ENCODE measurements around the gene RNF121.

RNF121 gene

DNA sequence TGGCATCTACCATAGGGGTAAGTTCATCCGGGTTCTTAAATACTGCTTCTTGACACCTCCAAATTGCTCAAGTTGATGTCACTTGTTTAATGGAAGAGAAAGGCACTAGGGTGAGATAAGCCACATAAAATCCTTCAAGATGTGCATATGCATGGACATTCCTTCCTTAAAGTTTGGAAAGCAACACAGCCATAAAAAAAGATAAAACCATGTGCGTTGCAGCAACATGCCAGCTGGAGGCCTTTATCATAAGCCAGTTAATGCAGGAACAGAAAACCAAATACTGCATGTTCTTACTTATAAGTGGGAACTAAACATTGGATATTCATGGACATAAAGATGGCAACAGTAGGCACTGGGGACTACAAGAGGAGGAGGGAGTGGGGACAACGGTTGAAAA, 61.9 kb downstream of the RNF121 start:
- Mint-ChIP-seq H3K9me3 (ENCODE audit: low read depth) (no peaks in the 10 kb centered on the region), H3K4me3 (no peak overlapping the region), H3K27ac (no peak overlapping the region), H3K36me3 (peaks cover 14% of the 10 kb centered on the region), H3K4me1 (ENCODE audit: low read depth) (no peaks in the 10 kb centered on the region), H3K27me3 (no peaks in the 10 kb centered on the region)

DNA sequence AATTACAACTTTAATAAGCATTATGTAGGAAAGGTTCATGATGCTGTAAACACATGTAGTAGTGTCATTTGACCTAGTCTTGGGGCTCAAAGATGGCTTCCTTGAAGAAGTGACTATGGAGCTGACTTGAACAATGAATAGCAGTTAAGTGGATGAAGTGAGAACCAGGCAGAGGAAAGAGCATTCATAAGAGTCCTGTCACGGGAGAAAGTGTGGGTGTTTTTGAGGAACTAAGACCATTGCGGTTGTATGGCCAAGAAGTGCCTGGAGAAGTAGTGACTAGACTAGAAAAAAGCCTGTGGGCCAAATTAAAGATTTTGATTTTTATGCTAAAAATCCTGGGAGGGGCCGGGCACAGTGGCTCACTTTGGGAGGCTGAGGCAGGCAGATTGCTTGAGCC, 62.6 kb downstream of the RNF121 start:
- Mint-ChIP-seq H3K36me3 (peaks cover 10% of the 10 kb centered on the region), H3K27me3 (no peaks in the 10 kb centered on the region), H3K4me1 (ENCODE audit: low read depth) (no peaks in the 10 kb centered on the region), H3K27ac (no peak overlapping the region), H3K4me3 (no peak overlapping the region), H3K9me3 (ENCODE audit: low read depth) (no peaks in the 10 kb centered on the region)

GRCh38 chr11:71992136-71992730, 63.4 kb downstream of the RNF121 start:
- Mint-ChIP-seq H3K36me3 (peaks cover 7% of the 10 kb centered on the region), H3K4me1 (ENCODE audit: low read depth) (no peaks in the 10 kb centered on the region), H3K9me3 (ENCODE audit: low read depth) (no peaks in the 10 kb centered on the region), H3K4me3 (no peak overlapping the region), H3K27ac (no peak overlapping the region), H3K27me3 (no peaks in the 10 kb centered on the region)

GRCh38 chr11:71994786-71995185, 65.9 kb downstream of the RNF121 start:
- H3K9me3 Mint-ChIP-seq (ENCODE audit: low read depth) = no peaks in the 10 kb centered on the region
- peaks cover 8% of the 10 kb centered on the region for H3K36me3 Mint-ChIP-seq
- H3K4me3 Mint-ChIP-seq = no peak overlapping the region
- H3K27ac Mint-ChIP-seq = peak overlapping the region; percentile 25
- H3K4me1 Mint-ChIP-seq (ENCODE audit: low read depth) = peaks cover 18% of the 10 kb centered on the region
- H3K27me3 Mint-ChIP-seq = no peaks in the 10 kb centered on the region

DNA sequence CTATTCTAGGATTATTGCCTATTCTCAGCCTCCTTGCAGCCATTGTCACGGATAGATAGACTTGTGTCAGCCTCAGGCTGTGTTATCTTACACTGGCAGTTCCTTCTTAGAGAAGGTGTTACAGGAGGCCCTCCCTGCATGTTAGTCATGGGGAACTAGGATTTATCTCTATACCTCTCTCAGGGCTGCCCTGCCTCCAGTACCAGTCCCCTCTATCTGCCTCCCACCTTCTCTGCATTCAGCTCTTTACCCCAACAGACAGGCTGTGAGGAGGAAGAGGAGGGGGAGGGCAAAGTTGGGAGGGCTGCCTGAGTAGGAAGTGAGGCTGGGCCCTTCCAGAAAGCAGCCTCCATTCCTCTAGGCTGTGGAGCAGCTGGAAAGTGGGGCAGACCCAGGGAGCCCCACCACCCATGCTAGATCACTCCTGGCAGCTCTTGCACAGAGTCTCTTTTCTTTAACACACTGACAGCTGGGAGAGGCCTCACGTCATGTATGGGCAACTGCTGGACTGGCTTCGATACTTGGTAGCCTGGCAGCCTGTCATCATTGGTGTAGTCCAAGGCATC, 67.0 kb downstream of the RNF121 start:
- H3K27ac Mint-ChIP-seq = no peak overlapping the region
- H3K27me3 Mint-ChIP-seq = no peaks in the 10 kb centered on the region
- H3K4me3 Mint-ChIP-seq = no peak overlapping the region
- H3K36me3 Mint-ChIP-seq = peaks cover 8% of the 10 kb centered on the region
- H3K4me1 Mint-ChIP-seq (ENCODE audit: low read depth) = peaks cover 28% of the 10 kb centered on the region
- no peaks in the 10 kb centered on the region for H3K9me3 Mint-ChIP-seq (ENCODE audit: low read depth)

DNA sequence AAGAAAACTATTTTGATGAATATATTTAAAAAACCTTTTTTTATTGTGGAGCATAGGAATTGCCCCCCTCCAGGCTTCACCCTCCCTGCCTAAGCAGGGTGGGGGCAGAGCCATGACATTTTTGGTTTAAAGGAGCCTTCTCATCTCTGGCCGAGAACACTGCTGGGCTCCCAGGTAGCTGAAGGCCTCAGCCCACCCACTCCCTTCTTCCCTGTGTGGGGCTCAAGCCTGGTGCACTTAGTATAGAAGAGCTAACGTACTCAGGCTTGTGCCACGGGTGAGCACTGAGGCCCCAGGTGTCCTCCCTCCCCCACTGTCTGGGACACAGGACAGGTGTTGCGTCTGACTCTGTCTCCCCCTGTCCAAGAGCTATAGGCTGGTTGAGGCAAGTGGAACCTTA, 67.7 kb downstream of the RNF121 start:
- H3K36me3 Mint-ChIP-seq = peaks cover 8% of the 10 kb centered on the region
- no peaks in the 10 kb centered on the region for H3K27me3 Mint-ChIP-seq
- no peak overlapping the region for H3K4me3 Mint-ChIP-seq
- H3K4me1 Mint-ChIP-seq (ENCODE audit: low read depth) = peaks cover 28% of the 10 kb centered on the region
- no peaks in the 10 kb centered on the region for H3K9me3 Mint-ChIP-seq (ENCODE audit: low read depth)
- H3K27ac Mint-ChIP-seq = no peak overlapping the region

DNA sequence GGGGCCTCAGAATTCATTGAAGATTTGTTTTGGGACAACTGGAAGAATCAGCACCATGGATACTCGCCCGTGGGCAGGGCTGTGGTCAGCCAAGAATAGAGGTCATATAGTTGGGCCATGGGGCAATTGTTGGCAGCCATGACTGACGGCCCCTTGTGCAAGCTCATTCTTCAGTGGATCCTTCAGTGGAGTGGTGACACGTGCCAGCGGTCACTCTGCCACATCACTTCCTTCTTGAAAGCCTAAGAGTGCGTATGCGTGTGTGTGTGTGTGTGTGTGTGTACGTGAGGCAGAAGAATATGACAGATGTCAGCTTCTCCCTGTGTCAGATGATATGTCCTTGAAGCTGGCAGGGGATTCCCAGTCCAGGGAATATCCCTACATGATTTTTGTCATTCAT, 68.1 kb downstream of the RNF121 start:
- H3K4me1 Mint-ChIP-seq (ENCODE audit: low read depth) = peaks cover 29% of the 10 kb centered on the region
- no peaks in the 10 kb centered on the region for H3K27me3 Mint-ChIP-seq
- peaks cover 8% of the 10 kb centered on the region for H3K36me3 Mint-ChIP-seq
- H3K4me3 Mint-ChIP-seq = no peak overlapping the region
- peak overlapping the region; percentile 1 for H3K27ac Mint-ChIP-seq
- H3K9me3 Mint-ChIP-seq (ENCODE audit: low read depth) = no peaks in the 10 kb centered on the region

DNA sequence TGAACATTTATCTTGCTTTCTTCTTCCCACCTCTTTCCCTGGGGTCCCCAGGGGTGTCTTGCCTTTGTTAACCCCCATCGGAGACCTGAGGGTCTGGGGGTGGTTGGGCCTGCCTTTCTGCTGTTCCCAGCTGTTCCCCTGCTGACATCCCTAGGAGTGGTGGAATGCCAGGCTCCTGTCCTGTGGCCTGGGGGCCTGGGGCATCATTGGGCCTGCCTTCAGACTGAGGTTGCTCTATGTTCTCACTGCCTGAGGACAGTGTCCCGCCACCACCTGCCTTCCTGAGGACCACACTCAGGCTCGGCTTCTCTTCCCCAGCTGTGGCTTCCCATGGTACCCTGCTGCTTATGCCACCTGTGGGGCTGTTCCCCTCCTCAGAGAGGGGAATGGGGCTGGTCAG, 68.7 kb downstream of the RNF121 start:
- peaks cover 33% of the 10 kb centered on the region for H3K4me1 Mint-ChIP-seq (ENCODE audit: low read depth)
- peaks cover 8% of the 10 kb centered on the region for H3K36me3 Mint-ChIP-seq
- no peak overlapping the region for H3K4me3 Mint-ChIP-seq

DNA sequence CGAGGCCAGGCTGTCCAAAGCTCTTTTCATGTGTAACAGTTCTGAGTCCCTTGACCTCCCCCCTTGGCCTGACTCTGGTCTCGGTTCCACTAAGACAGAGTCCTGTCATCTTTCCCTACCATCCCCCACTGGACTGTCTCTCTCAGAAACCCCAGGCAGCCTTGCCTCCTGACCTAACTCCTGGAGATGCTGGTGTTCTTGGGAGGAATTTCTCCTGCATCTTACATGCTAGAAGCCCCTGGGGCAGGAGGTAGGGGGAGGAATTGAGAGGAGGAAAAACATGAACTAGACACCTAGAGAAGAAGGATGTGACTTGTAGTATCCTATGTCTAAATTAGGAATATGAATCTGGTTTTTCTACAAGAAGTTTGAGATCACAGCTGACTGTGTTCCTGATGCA, 69.2 kb downstream of the RNF121 start:
- Mint-ChIP-seq H3K4me1 (ENCODE audit: low read depth) (peaks cover 33% of the 10 kb centered on the region), H3K36me3 (peaks cover 7% of the 10 kb centered on the region), H3K9me3 (ENCODE audit: low read depth) (no peaks in the 10 kb centered on the region), H3K4me3 (peak overlapping the region; percentile 89), H3K27me3 (no peaks in the 10 kb centered on the region), H3K27ac (peak overlapping the region; percentile 97)

More for the DNA sequence above, 68.7 kb downstream of the RNF121 start:
- no peaks in the 10 kb centered on the region for H3K27me3 Mint-ChIP-seq
- H3K27ac Mint-ChIP-seq = no peak overlapping the region
- no peaks in the 10 kb centered on the region for H3K9me3 Mint-ChIP-seq (ENCODE audit: low read depth)

DNA sequence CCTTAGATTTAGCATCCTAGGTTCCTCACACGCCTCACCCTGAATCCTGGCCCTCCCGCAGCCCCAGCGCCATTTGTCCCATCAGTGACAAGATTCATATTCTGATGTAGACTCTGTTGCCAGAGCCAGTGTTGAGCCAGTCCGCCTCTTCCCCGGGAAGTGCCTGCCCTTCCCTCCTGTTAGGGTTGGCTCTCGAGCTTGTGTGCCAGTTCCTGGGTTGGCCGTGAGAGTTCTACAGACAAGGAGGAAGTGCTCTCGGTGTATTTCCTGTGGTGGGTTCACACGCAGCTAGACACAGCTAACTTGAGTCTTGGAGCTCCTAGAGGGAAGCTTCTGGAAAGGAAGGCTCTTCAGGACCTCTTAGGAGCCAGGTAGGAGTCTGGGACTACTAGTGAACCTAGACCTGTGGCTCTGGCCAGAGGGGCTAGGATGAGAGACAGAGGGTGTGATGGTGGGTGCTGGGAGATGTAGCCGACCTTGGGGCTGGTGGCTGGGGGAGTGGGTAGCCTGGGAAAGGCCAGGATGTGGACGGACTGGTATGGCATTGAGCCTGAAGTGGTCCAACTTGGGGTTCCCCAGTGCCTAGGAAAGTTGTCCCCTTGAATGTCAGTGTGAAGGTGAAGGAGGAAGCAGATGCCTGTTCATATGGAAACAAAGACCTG, 69.9 kb downstream of the RNF121 start, which contains the start of gene IL18BP:
Gene IL18BP, plus strand, starts transcription at position 261 of the 662 bp plus-strand sequence. CDS start 1,076 bp downstream, outside the sequence.
- Mint-ChIP-seq H3K9me3 (ENCODE audit: low read depth) (no peaks in the 10 kb centered on the region), H3K36me3 (peaks cover 4% of the 10 kb centered on the region), H3K4me3 (peak within 1 kb of the TSS; percentile 89), H3K27me3 (no peaks in the 10 kb centered on the region), H3K4me1 (ENCODE audit: low read depth) (peaks cover 33% of the 10 kb centered on the region), H3K27ac (peak within 1 kb of the TSS; percentile 97)

DNA sequence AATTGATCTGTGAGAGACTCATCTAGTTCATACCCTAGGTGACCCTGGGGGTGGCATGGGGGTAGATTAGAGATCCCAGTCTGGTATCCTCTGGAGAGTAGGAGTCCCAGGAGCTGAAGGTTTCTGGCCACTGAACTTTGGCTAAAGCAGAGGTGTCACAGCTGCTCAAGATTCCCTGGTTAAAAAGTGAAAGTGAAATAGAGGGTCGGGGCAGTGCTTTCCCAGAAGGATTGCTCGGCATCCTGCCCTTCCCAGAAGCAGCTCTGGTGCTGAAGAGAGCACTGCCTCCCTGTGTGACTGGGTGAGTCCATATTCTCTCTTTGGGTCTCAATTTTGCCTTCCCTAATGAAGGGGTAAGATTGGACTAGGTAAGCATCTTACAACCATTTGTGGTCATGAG, 70.5 kb downstream of the RNF121 start:
- H3K4me1 Mint-ChIP-seq (ENCODE audit: low read depth) = peaks cover 33% of the 10 kb centered on the region
- peaks cover 4% of the 10 kb centered on the region for H3K36me3 Mint-ChIP-seq

GRCh38 chr11:71999798-72000197, 71.0 kb downstream of the RNF121 start:
- no peaks in the 10 kb centered on the region for H3K9me3 Mint-ChIP-seq (ENCODE audit: low read depth)
- peak overlapping the region; percentile 89 for H3K4me3 Mint-ChIP-seq

More for the DNA sequence above, 70.5 kb downstream of the RNF121 start:
- Mint-ChIP-seq H3K27ac (peak overlapping the region; percentile 97), H3K4me3 (peak overlapping the region; percentile 89), H3K9me3 (ENCODE audit: low read depth) (no peaks in the 10 kb centered on the region), H3K27me3 (no peaks in the 10 kb centered on the region)

GRCh38 chr11:72000202-72000867, 71.5 kb downstream of the RNF121 start:
- no peaks in the 10 kb centered on the region for H3K27me3 Mint-ChIP-seq
- H3K4me1 Mint-ChIP-seq (ENCODE audit: low read depth) = peaks cover 33% of the 10 kb centered on the region
- peaks cover 2% of the 10 kb centered on the region for H3K36me3 Mint-ChIP-seq
- no peak overlapping the region for H3K27ac Mint-ChIP-seq
- no peaks in the 10 kb centered on the region for H3K9me3 Mint-ChIP-seq (ENCODE audit: low read depth)
- no peak overlapping the region for H3K4me3 Mint-ChIP-seq

More at GRCh38 chr11:71999798-72000197, 71.0 kb downstream of the RNF121 start:
- Mint-ChIP-seq H3K4me1 (ENCODE audit: low read depth) (peaks cover 33% of the 10 kb centered on the region), H3K27me3 (no peaks in the 10 kb centered on the region), H3K36me3 (peaks cover 2% of the 10 kb centered on the region), H3K27ac (peak overlapping the region; percentile 97)

- no peaks in the 10 kb centered on the region for H3K9me3 Mint-ChIP-seq (ENCODE audit: low read depth)
- H3K36me3 Mint-ChIP-seq = peaks cover 2% of the 10 kb centered on the region
- H3K4me1 Mint-ChIP-seq (ENCODE audit: low read depth) = peaks cover 33% of the 10 kb centered on the region
- H3K27me3 Mint-ChIP-seq = no peaks in the 10 kb centered on the region
- no peak overlapping the region for H3K27ac Mint-ChIP-seq
- no peak overlapping the region for H3K4me3 Mint-ChIP-seq
These were observed 72.4 kb downstream of the RNF121 start for GRCh38 chr11:72001285-72001684.
